Measurements from ENCODE around the gene TSKU. TPM values are rescaled to one million over a fixed set of nuclear protein-coding genes. Genes with fewer than 3 reads are reported as not detected.

The TSKU gene
- total and polyA plus RNA-seq, 2 experiments from 2014 or later, result 11.7 to 31.1 TPM

DNA sequence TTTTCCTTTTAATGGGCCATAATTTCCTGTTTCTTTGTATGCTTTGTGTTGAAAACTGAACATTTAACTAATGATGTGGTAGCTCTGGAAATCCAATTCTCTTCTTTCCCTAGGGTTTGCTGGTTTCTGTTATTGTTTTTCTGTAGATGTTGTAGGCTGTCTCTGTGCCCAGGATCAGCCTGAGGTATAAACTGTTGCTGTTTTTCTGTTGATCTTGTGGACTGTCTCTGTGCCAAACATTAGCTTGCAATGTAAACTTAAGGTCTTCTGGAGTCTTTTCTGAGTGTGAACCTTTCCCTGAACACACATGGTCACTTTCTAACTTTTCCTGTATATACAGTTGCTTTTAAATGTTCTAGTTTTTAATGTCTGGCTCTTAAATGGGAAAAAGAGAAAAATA is 5.9 kb upstream of the TSKU start:
- no peak overlapping the region for H3K4me2 ChIP-seq
- 0 out of 2 replicates have a peak, but pooled peaks cover 3% of the 10 kb centered on the region for H3K79me2 ChIP-seq (replicated peaks; ENCODE audit: insufficient read depth)
- no peak overlapping the region for H3K27ac Mint-ChIP-seq
- 0 out of 2 replicates have a peak, but pooled peaks cover 2% of the 10 kb centered on the region for H3F3A ChIP-seq (replicated peaks; ENCODE audit: low read depth)
- H3K36me3 ChIP-seq (ENCODE audit: insufficient read depth), result peaks cover 13% of the 10 kb centered on the region; the same call in 1 of the 2 replicates
- peaks cover 58% of the 10 kb centered on the region for H3K9me3 Mint-ChIP-seq
- no peak overlapping the region for H3K4me3 Mint-ChIP-seq
- DNase-seq (ENCODE audit: low spot score) (no peak), ATAC-seq (no peak)
- H3K27me3 ChIP-seq (ENCODE audit: insufficient read depth), result no peaks in the 10 kb centered on the region
- peaks cover 19% of the 10 kb centered on the region for H3K4me1 ChIP-seq (ENCODE audit: insufficient read depth)
- H3K27ac ChIP-seq (ENCODE audit: low read depth), result no peak overlapping the region
- H2AFZ ChIP-seq, result no peak overlapping the region
- no peak overlapping the region for H3K4me3 ChIP-seq
- peaks cover 30% of the 10 kb centered on the region for H3K4me1 Mint-ChIP-seq
- peaks cover 9% of the 10 kb centered on the region for H3K27me3 Mint-ChIP-seq (ENCODE audit: insufficient read depth, low read depth, poor library complexity)
- no peaks in the 10 kb centered on the region for H4K20me1 ChIP-seq (replicated peaks; ENCODE audit: insufficient read depth)
- H3K36me3 Mint-ChIP-seq (ENCODE audit: low read depth), result peaks cover 64% of the 10 kb centered on the region
- no peaks in the 10 kb centered on the region for H3K9me2 ChIP-seq (ENCODE audit: insufficient read depth)
- TF ChIP-seq JUNB (IDR thresholded peaks at IDR 0.05; ENCODE audit: unreplicated experiment), result no peak
- TF ChIP-seq EZH2phosphoT487 (IDR thresholded peaks at IDR 0.05; ENCODE audit: unreplicated experiment), result no peak

DNA sequence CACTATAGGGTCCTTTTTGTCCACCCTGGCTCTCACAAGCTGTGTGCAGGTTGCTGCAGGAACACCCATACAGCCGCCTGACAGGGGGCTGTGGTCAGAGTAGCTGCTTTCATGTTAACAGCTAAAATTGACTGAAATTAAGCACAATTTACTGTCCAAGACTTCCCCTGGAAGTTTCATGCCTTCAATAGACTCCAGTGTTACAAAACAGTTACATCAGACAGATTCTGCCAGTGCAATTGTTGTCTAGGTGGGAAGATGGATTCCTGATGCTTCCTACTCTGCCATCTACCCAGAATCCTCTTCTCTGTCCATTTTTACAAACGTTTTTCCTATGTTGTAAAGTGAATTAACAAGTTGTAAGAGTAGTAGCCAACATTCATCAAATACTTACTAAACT is 5.3 kb upstream of the TSKU start:
- no peaks in the 10 kb centered on the region for H4K20me1 ChIP-seq (replicated peaks; ENCODE audit: insufficient read depth)
- peaks cover 20% of the 10 kb centered on the region for H3K4me1 ChIP-seq (ENCODE audit: insufficient read depth)
- H3K9me3 Mint-ChIP-seq, result peaks cover 58% of the 10 kb centered on the region
- H3K4me3 Mint-ChIP-seq, result no peak overlapping the region
- H3K4me2 ChIP-seq, result no peak overlapping the region
- no peak overlapping the region for H3K4me3 ChIP-seq
- DNase-seq (ENCODE audit: low spot score), result no peak
- peaks cover 13% of the 10 kb centered on the region; the same call in 1 of the 2 replicates for H3K36me3 ChIP-seq (ENCODE audit: insufficient read depth)
- H3K9me2 ChIP-seq (ENCODE audit: insufficient read depth), result no peaks in the 10 kb centered on the region
- ATAC-seq, result no peak
- H2AFZ ChIP-seq, result no peak overlapping the region
- H3K4me1 Mint-ChIP-seq, result peaks cover 25% of the 10 kb centered on the region
- H3K27me3 ChIP-seq (ENCODE audit: insufficient read depth), result no peaks in the 10 kb centered on the region
- H3K27ac Mint-ChIP-seq, result no peak overlapping the region
- 0 out of 2 replicates have a peak, but pooled peaks cover 3% of the 10 kb centered on the region for H3K79me2 ChIP-seq (replicated peaks; ENCODE audit: insufficient read depth)
- no peak overlapping the region for H3K27ac ChIP-seq (ENCODE audit: low read depth)
- H3K36me3 Mint-ChIP-seq (ENCODE audit: low read depth), result peaks cover 64% of the 10 kb centered on the region
- peaks cover 9% of the 10 kb centered on the region for H3K27me3 Mint-ChIP-seq (ENCODE audit: insufficient read depth, low read depth, poor library complexity)
- H3F3A ChIP-seq (replicated peaks; ENCODE audit: low read depth), result peaks cover 2% of the 10 kb centered on the region; the same call in 1 of the 2 replicates
- TF ChIP-seq ZNF114 (CRISPR knock-in tag; IDR thresholded peaks at IDR 0.05), result no peak
- TF ChIP-seq STAT1 (IDR thresholded peaks at IDR 0.05; ENCODE audit: unreplicated experiment), result no peak
- no peak for TF ChIP-seq JUNB (IDR thresholded peaks at IDR 0.05; ENCODE audit: unreplicated experiment)
- no peak for TF ChIP-seq EZH2phosphoT487 (IDR thresholded peaks at IDR 0.05; ENCODE audit: unreplicated experiment)
- TF ChIP-seq NANOG (IDR thresholded peaks at IDR 0.05; ENCODE audit: borderline replicate concordance), result no peak
- TF ChIP-seq, protein P1, sequence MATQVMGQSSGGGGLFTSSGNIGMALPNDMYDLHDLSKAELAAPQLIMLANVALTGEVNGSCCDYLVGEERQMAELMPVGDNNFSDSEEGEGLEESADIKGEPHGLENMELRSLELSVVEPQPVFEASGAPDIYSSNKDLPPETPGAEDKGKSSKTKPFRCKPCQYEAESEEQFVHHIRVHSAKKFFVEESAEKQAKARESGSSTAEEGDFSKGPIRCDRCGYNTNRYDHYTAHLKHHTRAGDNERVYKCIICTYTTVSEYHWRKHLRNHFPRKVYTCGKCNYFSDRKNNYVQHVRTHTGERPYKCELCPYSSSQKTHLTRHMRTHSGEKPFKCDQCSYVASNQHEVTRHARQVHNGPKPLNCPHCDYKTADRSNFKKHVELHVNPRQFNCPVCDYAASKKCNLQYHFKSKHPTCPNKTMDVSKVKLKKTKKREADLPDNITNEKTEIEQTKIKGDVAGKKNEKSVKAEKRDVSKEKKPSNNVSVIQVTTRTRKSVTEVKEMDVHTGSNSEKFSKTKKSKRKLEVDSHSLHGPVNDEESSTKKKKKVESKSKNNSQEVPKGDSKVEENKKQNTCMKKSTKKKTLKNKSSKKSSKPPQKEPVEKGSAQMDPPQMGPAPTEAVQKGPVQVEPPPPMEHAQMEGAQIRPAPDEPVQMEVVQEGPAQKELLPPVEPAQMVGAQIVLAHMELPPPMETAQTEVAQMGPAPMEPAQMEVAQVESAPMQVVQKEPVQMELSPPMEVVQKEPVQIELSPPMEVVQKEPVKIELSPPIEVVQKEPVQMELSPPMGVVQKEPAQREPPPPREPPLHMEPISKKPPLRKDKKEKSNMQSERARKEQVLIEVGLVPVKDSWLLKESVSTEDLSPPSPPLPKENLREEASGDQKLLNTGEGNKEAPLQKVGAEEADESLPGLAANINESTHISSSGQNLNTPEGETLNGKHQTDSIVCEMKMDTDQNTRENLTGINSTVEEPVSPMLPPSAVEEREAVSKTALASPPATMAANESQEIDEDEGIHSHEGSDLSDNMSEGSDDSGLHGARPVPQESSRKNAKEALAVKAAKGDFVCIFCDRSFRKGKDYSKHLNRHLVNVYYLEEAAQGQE (IDR thresholded peaks at IDR 0.05; ENCODE audit: unreplicated experiment), result no peak
- TF ChIP-seq, protein P2, sequence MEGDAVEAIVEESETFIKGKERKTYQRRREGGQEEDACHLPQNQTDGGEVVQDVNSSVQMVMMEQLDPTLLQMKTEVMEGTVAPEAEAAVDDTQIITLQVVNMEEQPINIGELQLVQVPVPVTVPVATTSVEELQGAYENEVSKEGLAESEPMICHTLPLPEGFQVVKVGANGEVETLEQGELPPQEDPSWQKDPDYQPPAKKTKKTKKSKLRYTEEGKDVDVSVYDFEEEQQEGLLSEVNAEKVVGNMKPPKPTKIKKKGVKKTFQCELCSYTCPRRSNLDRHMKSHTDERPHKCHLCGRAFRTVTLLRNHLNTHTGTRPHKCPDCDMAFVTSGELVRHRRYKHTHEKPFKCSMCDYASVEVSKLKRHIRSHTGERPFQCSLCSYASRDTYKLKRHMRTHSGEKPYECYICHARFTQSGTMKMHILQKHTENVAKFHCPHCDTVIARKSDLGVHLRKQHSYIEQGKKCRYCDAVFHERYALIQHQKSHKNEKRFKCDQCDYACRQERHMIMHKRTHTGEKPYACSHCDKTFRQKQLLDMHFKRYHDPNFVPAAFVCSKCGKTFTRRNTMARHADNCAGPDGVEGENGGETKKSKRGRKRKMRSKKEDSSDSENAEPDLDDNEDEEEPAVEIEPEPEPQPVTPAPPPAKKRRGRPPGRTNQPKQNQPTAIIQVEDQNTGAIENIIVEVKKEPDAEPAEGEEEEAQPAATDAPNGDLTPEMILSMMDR (conservative IDR thresholded peaks at IDR 0.05; ENCODE audit: low read depth in 2 of 2), result no peak
- TF ChIP-seq POLR2AphosphoS5 (IDR thresholded peaks at IDR 0.05; ENCODE audit: low read depth), result no peak
- TF ChIP-seq EZH2 (IDR thresholded peaks at IDR 0.05; ENCODE audit: low read depth, unreplicated experiment), result no peak
- TF ChIP-seq, protein P3, sequence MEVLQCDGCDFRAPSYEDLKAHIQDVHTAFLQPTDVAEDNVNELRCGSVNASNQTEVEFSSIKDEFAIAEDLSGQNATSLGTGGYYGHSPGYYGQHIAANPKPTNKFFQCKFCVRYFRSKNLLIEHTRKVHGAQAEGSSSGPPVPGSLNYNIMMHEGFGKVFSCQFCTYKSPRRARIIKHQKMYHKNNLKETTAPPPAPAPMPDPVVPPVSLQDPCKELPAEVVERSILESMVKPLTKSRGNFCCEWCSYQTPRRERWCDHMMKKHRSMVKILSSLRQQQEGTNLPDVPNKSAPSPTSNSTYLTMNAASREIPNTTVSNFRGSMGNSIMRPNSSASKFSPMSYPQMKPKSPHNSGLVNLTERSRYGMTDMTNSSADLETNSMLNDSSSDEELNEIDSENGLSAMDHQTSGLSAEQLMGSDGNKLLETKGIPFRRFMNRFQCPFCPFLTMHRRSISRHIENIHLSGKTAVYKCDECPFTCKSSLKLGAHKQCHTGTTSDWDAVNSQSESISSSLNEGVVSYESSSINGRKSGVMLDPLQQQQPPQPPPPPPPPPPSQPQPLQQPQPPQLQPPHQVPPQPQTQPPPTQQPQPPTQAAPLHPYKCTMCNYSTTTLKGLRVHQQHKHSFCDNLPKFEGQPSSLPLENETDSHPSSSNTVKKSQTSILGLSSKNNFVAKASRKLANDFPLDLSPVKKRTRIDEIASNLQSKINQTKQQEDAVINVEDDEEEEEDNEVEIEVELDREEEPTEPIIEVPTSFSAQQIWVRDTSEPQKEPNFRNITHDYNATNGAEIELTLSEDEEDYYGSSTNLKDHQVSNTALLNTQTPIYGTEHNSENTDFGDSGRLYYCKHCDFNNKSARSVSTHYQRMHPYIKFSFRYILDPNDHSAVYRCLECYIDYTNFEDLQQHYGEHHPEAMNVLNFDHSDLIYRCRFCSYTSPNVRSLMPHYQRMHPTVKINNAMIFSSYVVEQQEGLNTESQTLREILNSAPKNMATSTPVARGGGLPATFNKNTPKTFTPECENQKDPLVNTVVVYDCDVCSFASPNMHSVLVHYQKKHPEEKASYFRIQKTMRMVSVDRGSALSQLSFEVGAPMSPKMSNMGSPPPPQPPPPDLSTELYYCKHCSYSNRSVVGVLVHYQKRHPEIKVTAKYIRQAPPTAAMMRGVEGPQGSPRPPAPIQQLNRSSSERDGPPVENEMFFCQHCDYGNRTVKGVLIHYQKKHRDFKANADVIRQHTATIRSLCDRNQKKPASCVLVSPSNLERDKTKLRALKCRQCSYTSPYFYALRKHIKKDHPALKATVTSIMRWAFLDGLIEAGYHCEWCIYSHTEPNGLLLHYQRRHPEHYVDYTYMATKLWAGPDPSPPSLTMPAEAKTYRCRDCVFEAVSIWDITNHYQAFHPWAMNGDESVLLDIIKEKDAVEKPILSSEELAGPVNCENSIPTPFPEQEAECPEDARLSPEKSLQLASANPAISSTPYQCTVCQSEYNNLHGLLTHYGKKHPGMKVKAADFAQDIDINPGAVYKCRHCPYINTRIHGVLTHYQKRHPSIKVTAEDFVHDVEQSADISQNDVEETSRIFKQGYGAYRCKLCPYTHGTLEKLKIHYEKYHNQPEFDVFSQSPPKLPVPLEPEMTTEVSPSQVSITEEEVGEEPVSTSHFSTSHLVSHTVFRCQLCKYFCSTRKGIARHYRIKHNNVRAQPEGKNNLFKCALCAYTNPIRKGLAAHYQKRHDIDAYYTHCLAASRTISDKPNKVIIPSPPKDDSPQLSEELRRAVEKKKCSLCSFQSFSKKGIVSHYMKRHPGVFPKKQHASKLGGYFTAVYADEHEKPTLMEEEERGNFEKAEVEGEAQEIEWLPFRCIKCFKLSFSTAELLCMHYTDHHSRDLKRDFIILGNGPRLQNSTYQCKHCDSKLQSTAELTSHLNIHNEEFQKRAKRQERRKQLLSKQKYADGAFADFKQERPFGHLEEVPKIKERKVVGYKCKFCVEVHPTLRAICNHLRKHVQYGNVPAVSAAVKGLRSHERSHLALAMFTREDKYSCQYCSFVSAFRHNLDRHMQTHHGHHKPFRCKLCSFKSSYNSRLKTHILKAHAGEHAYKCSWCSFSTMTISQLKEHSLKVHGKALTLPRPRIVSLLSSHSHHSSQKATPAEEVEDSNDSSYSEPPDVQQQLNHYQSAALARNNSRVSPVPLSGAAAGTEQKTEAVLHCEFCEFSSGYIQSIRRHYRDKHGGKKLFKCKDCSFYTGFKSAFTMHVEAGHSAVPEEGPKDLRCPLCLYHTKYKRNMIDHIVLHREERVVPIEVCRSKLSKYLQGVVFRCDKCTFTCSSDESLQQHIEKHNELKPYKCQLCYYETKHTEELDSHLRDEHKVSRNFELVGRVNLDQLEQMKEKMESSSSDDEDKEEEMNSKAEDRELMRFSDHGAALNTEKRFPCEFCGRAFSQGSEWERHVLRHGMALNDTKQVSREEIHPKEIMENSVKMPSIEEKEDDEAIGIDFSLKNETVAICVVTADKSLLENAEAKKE (CRISPR knock-in tag; IDR thresholded peaks at IDR 0.05), result no peak
- no peak for TF ChIP-seq ZNF331 (CRISPR knock-in tag; IDR thresholded peaks at IDR 0.05; ENCODE audit: low read depth)

Measured in GM23338 (cell line).